Activated CD8-positive, alpha-beta memory T cell treated with anti-CD3 and anti-CD28 coated beads, Interleukin-2, amount 10 ng/mL, durations not matched to agents 7 days and 5 days (primary cell): Measurements from ENCODE around the gene MOXD1. TPM values are rescaled to one million over a fixed set of nuclear protein-coding genes. Genes with fewer than 3 reads are reported as not detected.

Experiments used
- ATAC-seq: fragments of 150-1000 bp; cut with Tn5 transposase; one replicate; pipeline ENCODE4 v1.10.0; 2021; ENCODE audit warnings: moderate library complexity
- CTCF ChIA-PET: fragments of 350-600 bp; sonication (Branson Sonifier 250); formaldehyde crosslinking; loops from one replicate; lab custom pipeline; 2021; ENCODE audit warnings: antibody characterized with exemption; lab: Charles Lee
- DNase-seq: peaks from one replicate; pipeline ENCODE4 v3.0.0-alpha.2; 2020
- H3K27ac Mint-ChIP-seq: one replicate; pipeline ENCODE4 v1.8.0; 2021; ENCODE audit warnings: mild to moderate bottlenecking, mixed read lengths
- H3K27me3 Mint-ChIP-seq: one replicate; pipeline ENCODE4 v1.8.0; 2021; ENCODE audit warnings: mixed read lengths
- H3K36me3 Mint-ChIP-seq: one replicate; pipeline ENCODE4 v1.8.0; 2021; ENCODE audit warnings: mild to moderate bottlenecking, mixed read lengths
- H3K4me1 Mint-ChIP-seq: one replicate; pipeline ENCODE4 v1.8.0; 2021; ENCODE audit warnings: mixed read lengths
- H3K4me3 Mint-ChIP-seq: one replicate; pipeline ENCODE4 v1.8.0; 2021; ENCODE audit warnings: mild to moderate bottlenecking, moderate library complexity, mixed read lengths
- H3K9me3 Mint-ChIP-seq: one replicate; pipeline ENCODE4 v1.8.0; 2022; ENCODE audit warnings: low read depth, mixed read lengths
- total RNA-seq, 2 experiments: library from RNA; stranded (reverse); gene quantifications; one replicate each; pipeline ENCODE4 v1.2.3, GENCODE V29; 2021

MOXD1 gene
- total RNA-seq, 2 experiments from 2014 or later = 0.45 TPM; not detected in 1

GRCh38 chr6:132412656-132413498 lies 11.6 kb upstream of the MOXD1 start:
- CTCF ChIA-PET = no interaction called here
- ATAC-seq (no peak), DNase-seq (no peak)
- Mint-ChIP-seq H3K9me3 (peaks cover 4% of the 10 kb centered on the region), H3K27ac (no peak overlapping the region), H3K4me1 (no peaks in the 10 kb centered on the region), H3K4me3 (no peak overlapping the region), H3K36me3 (no peaks in the 10 kb centered on the region), H3K27me3 (peaks cover 28% of the 10 kb centered on the region)

- Mint-ChIP-seq H3K36me3 (no peaks in the 10 kb centered on the region), H3K9me3 (no peaks in the 10 kb centered on the region), H3K27ac (no peak overlapping the region), H3K27me3 (peaks cover 30% of the 10 kb centered on the region), H3K4me3 (no peak overlapping the region), H3K4me1 (no peaks in the 10 kb centered on the region)
- CTCF ChIA-PET = no interaction called here
- ATAC-seq = no peak
- no peak for DNase-seq
These were observed 10.0 kb upstream of the MOXD1 start for GRCh38 chr6:132411296-132411695.

- H3K4me3 Mint-ChIP-seq = no peak overlapping the region
- no peaks in the 10 kb centered on the region for H3K9me3 Mint-ChIP-seq
- DNase-seq (no peak), ATAC-seq (no peak)
- no peaks in the 10 kb centered on the region for H3K36me3 Mint-ChIP-seq
- H3K4me1 Mint-ChIP-seq = peaks cover 2% of the 10 kb centered on the region
- no peak overlapping the region for H3K27ac Mint-ChIP-seq
- H3K27me3 Mint-ChIP-seq = peaks cover 31% of the 10 kb centered on the region
- CTCF ChIA-PET = no interaction called here
These were observed 9.6 kb upstream of the MOXD1 start for GRCh38 chr6:132410830-132411229.

GRCh38 chr6:132405143-132405915 lies 4.1 kb upstream of the MOXD1 start:
- H3K4me1 Mint-ChIP-seq = peaks cover 16% of the 10 kb centered on the region
- no peak overlapping the region for H3K4me3 Mint-ChIP-seq
- peaks cover 59% of the 10 kb centered on the region for H3K27me3 Mint-ChIP-seq
- DNase-seq (no peak), ATAC-seq (no peak)
- CTCF ChIA-PET = interaction anchor here (0.7 kb wide), 1 partner anchor 125 kb away, joined by 3 read pairs; no protein-coding TSS in a partner anchor
- no peak overlapping the region for H3K27ac Mint-ChIP-seq
- H3K36me3 Mint-ChIP-seq = no peaks in the 10 kb centered on the region
- H3K9me3 Mint-ChIP-seq = no peaks in the 10 kb centered on the region

GRCh38 chr6:132404736-132405135 lies 3.5 kb upstream of the MOXD1 start:
- H3K9me3 Mint-ChIP-seq = no peaks in the 10 kb centered on the region
- H3K36me3 Mint-ChIP-seq = no peaks in the 10 kb centered on the region
- peaks cover 65% of the 10 kb centered on the region for H3K27me3 Mint-ChIP-seq
- H3K4me3 Mint-ChIP-seq = no peak overlapping the region
- DNase-seq (no peak), ATAC-seq (no peak)
- H3K4me1 Mint-ChIP-seq = peaks cover 16% of the 10 kb centered on the region
- no peak overlapping the region for H3K27ac Mint-ChIP-seq
- CTCF ChIA-PET = interaction anchor here (0.7 kb wide), 1 partner anchor 125 kb away, joined by 3 read pairs; no protein-coding TSS in a partner anchor

GRCh38 chr6:132404330-132404729 lies 3.1 kb upstream of the MOXD1 start:
- no peak overlapping the region for H3K4me3 Mint-ChIP-seq
- no peak for ATAC-seq
- peaks cover 66% of the 10 kb centered on the region for H3K27me3 Mint-ChIP-seq
- no peaks in the 10 kb centered on the region for H3K9me3 Mint-ChIP-seq
- H3K36me3 Mint-ChIP-seq = no peaks in the 10 kb centered on the region
- no peak for DNase-seq
- no peak overlapping the region for H3K27ac Mint-ChIP-seq
- H3K4me1 Mint-ChIP-seq = peaks cover 16% of the 10 kb centered on the region
- CTCF ChIA-PET = interaction anchor here (0.7 kb wide), 1 partner anchor 124 kb away, joined by 3 read pairs; no protein-coding TSS in a partner anchor

GRCh38 chr6:132401618-132402285 lies 477 bp upstream of the MOXD1 start:
- no peak overlapping the region for H3K4me3 Mint-ChIP-seq
- no peak overlapping the region for H3K27ac Mint-ChIP-seq
- H3K9me3 Mint-ChIP-seq = no peaks in the 10 kb centered on the region
- H3K27me3 Mint-ChIP-seq = peaks cover 64% of the 10 kb centered on the region
- CTCF ChIA-PET = no interaction called here
- DNase-seq (no peak), ATAC-seq (no peak)
- H3K36me3 Mint-ChIP-seq = no peaks in the 10 kb centered on the region
- peaks cover 16% of the 10 kb centered on the region for H3K4me1 Mint-ChIP-seq

- ATAC-seq (no peak), DNase-seq (no peak)
- Mint-ChIP-seq H3K4me3 (no peak overlapping the region), H3K27me3 (peaks cover 64% of the 10 kb centered on the region), H3K27ac (no peak overlapping the region), H3K36me3 (no peaks in the 10 kb centered on the region), H3K9me3 (no peaks in the 10 kb centered on the region), H3K4me1 (peaks cover 14% of the 10 kb centered on the region)
- CTCF ChIA-PET = no interaction called here
These were observed 756 bp downstream of the MOXD1 start for GRCh38 chr6:132400555-132400882.

- Mint-ChIP-seq H3K4me3 (no peak overlapping the region), H3K9me3 (peaks cover 4% of the 10 kb centered on the region), H3K27me3 (peaks cover 61% of the 10 kb centered on the region), H3K4me1 (peaks cover 10% of the 10 kb centered on the region), H3K36me3 (no peaks in the 10 kb centered on the region), H3K27ac (no peak overlapping the region)
- CTCF ChIA-PET = no interaction called here
- ATAC-seq (no peak), DNase-seq (no peak)
These were observed 1.8 kb downstream of the MOXD1 start for GRCh38 chr6:132399376-132400074.

GRCh38 chr6:132395015-132395597 lies 6.2 kb downstream of the MOXD1 start:
- no peaks in the 10 kb centered on the region for H3K36me3 Mint-ChIP-seq

GRCh38 chr6:132392792-132393191 lies 8.5 kb downstream of the MOXD1 start:
- H3K27ac Mint-ChIP-seq = no peak overlapping the region
- no peaks in the 10 kb centered on the region for H3K36me3 Mint-ChIP-seq
- ATAC-seq = no peak
- peaks cover 4% of the 10 kb centered on the region for H3K9me3 Mint-ChIP-seq
- CTCF ChIA-PET = interaction anchor here (1.2 kb wide), 1 partner anchor 113 kb away, joined by 4 read pairs; no protein-coding TSS in a partner anchor
- DNase-seq = no peak
- H3K4me3 Mint-ChIP-seq = no peak overlapping the region
- no peaks in the 10 kb centered on the region for H3K4me1 Mint-ChIP-seq
- H3K27me3 Mint-ChIP-seq = peaks cover 32% of the 10 kb centered on the region

More at GRCh38 chr6:132395015-132395597, 6.2 kb downstream of the MOXD1 start:
- H3K27ac Mint-ChIP-seq = no peak overlapping the region
- H3K27me3 Mint-ChIP-seq = peaks cover 40% of the 10 kb centered on the region
- ATAC-seq (no peak), DNase-seq (no peak)
- CTCF ChIA-PET = no interaction called here
- peaks cover 4% of the 10 kb centered on the region for H3K9me3 Mint-ChIP-seq
- H3K4me1 Mint-ChIP-seq = no peaks in the 10 kb centered on the region
- H3K4me3 Mint-ChIP-seq = no peak overlapping the region

GRCh38 chr6:132392270-132392646 lies 9.0 kb downstream of the MOXD1 start:
- DNase-seq (no peak), ATAC-seq (no peak)
- no peaks in the 10 kb centered on the region for H3K4me1 Mint-ChIP-seq
- H3K27ac Mint-ChIP-seq = no peak overlapping the region
- CTCF ChIA-PET = interaction anchor here (1.2 kb wide), 1 partner anchor 112 kb away, joined by 4 read pairs; no protein-coding TSS in a partner anchor
- peaks cover 32% of the 10 kb centered on the region for H3K27me3 Mint-ChIP-seq
- H3K9me3 Mint-ChIP-seq = peaks cover 4% of the 10 kb centered on the region
- no peaks in the 10 kb centered on the region for H3K36me3 Mint-ChIP-seq
- H3K4me3 Mint-ChIP-seq = no peak overlapping the region
